NCI-H524 treated with DMSO at 0.1 percent for 48 hours (cell line): Measurements from ENCODE around the gene NECAB3.

ENCODE experiments used
- DNase-seq: peaks from one replicate; lab custom pipeline; 2025; lab: John Stamatoyannopoulos, UW

The NECAB3 gene

DNA sequence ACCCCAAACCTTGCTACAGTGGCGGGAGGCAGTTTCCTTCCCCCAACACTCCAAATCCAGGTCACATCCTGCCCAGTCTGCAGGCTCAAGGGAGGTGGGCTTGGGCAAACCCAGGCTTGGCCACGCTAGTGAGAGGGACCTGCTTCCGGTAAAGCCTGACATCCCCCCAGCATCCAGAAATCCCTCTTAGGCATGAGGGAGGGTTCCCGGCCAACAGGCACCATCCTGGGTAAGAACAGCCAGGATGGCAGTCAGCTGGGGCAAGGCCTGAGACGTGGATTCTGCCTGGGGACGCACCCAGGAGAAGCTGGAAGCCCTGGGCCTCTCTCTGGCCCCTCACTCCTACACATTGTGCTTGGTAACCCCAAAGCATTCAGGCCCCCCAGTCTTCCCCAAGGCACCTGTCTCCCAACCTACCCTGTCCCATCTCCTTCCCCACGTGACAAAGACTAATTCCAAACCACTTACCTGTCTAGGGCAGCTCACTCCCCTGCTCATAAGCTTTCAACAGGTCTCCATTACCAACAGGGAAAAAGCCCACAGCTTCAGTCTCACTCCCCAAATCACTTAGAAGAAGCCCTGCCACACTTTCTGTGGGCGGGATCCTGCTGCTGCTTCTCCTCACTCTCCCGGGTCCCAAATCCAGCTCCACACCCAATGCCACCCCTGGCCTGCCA lies 10.0 kb downstream of the NECAB3 start:
- no peak for DNase-seq

DNA sequence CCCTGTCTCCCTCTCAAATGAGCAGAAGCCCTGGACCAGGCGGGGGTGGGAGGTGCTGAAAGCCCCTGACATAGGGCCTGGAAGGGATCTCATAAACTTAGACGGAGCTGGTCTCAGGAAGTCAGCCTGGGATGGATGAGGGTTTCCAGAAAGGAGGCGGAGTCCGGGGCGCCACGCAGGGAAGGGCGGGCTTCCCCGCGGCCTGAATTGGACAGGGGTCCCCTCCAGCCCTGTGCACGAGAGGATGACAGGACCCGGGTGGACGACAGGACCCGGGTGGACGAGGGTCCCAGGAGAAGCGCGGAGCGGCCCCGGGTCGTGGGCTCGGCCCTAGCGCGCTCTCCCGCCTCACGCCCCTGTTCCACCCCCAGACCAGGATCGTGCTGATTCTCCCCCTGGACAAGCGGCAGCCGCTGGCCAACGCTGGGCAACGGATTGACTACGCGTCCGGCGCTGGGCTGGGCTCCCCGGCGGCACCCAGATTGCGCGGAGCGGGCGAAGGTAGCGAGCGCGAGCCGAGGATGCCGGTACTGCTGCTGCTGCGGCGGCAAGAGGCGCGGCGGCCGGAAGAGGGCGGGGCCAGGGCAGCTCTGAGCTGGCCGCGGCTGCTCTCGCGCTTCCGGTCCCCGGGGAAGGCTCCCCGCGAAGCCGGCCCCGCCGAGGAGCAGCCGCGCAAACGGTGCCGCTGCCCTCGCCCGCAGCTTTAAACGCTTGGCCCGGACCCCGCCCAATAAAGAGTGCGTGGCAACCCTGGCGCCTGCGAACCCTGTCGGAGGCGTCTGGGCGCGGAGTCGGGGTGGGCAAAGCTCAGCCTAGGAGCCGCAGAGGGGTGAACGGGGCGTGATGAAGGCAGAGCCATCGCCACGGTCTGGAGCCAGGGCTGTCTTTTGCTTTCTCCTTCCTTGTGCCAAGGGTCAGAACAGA lies 10.8 kb downstream of the NECAB3 start:
- peak; percentile 43 for DNase-seq

DNA sequence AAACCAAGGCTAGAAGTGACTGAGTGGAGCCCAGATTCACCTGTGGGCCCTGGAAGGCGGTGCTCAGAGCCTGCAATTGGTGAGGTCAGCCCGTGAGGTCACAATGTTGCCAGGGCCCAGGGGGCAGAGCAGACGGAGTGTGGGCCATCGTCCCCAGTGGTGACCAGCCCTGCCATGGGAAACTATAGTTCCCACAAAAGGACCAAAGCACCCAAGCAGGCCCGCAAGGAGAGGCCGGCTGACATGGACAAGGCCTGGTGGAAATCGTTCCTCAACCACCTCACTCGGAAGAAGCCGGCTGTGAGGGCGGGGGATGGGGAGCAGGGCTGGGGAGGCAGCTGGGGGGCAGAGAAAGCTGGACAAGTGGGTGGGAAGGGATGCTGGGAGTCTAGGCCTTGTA lies 12.1 kb downstream of the NECAB3 start, which contains the start of gene C20orf144:
C20orf144 (plus strand) TSS at position 156 of the 400 bp plus-strand sequence; CDS start at position 175, 19 bp downstream.
- DNase-seq = no peak

DNA sequence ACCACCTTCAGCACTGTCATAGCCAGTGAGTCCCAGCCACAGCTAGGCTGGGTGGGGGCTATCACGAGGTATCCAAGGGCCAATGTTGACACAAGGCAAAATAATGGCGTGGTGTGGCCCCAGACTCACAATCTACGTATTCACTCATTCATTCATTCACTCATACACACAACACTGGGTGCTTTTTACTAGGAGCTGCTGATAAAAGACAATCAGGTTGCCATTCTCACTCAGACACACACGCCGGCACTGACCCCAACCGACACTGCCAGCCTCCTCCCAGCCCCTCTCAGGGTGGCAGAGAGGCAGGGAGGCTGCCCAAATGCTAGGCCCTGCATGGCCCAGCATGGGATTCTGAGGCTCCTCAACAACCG lies 13.6 kb downstream of the NECAB3 start:
- no peak for DNase-seq

DNA sequence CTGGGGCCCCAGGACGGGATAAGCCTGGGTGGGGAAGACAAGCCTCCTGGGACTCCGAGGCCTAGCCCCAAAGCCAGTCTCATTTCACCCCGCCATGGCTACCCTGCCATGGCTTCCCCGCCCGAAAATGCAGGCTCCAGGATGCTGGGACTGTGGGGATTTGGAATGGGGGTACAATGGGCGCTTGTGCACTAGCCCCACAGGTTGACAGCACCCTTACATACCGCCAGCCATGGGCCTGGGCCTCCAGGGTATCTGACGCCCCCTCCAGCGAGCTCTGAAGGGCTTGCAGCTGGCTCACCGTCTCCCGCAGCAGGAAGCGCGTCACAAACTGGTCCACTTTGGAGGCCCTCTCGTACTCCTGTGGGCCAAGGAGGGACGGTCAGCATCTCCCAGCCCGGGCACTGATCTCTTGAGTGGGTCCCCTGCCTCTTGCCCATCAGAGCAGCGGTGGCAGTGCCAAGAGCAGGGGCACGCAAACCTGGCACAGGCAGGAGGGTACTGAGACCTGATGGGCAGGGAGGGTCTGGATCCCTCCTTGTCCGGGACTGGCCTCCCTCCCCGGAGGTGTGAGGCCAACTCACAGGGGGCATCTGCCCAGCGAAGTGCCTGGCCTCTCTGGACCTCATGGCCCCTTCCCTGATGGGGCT lies 14.1 kb downstream of the NECAB3 start:
- DNase-seq = no peak

DNA sequence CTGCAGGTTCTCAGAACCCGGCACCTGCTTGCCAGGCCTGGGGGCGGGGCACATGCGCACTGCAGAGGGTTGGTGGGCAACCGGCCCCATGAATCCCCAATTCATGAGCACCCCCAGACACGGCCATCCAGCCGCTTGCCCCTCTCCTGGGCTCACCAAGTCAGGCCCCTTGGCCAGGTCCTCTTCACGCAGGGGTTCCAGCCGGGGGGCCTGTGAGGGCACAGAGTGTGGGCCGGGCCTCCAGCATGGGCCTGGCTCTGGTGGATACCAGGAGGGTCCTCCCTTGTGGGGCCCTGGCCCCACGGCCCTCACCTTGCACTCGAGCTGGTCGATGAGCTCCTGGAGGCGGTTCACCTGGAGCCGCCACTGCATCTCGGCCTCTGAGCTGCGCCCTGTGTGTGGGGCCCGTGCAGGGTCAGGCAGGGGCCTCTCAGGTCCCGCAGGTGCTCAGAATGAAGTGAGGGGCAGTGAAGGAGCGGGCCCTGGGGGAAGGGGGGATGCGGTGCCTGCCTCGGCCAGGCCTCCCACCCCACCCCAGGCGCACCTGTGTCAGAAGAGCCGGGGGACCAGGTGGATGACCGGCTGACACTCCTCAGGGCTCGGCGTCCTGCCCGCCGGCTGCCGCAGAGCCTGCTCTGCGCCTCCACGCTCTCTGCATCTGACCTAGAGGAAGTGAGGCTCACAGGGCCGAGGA lies 14.7 kb downstream of the NECAB3 start:
- no peak for DNase-seq

DNA sequence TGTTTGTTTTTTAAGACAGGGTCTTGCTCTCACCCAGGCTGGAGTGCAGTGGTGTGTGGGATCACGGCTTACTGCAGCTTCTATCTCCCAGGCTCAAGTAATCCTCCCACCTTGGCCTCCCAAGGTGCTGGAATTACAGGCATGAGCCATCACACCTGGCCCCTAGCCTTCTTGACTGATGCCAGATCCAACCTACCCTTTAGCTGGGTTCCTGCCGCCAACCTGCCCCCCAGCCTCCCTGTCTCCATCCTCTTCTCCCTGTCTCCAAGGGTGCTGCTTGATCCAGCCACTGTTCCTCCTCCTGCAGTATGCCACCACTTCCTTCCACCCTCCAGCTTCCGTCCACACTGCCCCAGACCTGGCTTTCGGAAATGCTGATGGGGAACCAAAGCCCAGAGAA lies 15.3 kb downstream of the NECAB3 start:
- DNase-seq = no peak

DNA sequence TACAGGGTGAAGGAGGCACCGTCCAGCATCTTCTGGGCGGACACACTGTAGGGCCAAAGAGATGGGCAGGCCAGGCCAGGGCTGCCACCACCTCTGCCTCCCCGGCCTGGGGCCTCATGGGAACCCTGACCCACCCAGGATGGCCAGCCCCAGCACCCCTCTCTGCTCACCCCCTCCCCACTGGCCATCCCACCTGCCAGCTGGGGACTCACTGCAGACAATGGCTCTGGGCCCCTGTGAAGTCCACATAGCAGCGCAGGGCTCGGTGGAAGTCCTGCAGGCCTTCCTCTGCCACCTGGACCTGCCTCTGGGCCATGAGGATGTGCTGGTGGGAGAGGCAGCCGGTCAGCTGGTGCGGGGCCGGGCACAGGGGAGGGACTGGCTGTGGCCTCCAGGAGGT lies 15.7 kb downstream of the NECAB3 start:
- DNase-seq = no peak

DNA sequence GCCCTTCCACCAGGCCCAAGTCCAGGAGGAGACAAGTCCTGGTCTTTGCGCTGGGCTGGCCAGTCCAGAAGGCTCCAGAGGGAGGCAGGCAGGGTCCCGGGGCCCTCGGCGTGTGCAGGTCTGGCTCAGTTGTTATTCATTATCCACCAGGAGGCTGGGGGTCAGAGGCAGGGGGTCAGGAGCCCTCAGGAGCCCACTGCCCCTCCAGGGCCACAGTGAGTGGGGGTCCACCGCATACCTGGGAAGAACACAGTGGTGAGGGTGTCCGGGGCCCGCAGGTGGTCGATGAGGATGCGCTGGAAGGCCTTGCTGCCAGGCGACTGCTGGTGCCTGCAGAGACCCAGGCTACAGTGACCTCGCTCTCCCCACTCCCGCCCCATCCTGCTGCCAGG lies 16.5 kb downstream of the NECAB3 start:
- no peak for DNase-seq

DNA sequence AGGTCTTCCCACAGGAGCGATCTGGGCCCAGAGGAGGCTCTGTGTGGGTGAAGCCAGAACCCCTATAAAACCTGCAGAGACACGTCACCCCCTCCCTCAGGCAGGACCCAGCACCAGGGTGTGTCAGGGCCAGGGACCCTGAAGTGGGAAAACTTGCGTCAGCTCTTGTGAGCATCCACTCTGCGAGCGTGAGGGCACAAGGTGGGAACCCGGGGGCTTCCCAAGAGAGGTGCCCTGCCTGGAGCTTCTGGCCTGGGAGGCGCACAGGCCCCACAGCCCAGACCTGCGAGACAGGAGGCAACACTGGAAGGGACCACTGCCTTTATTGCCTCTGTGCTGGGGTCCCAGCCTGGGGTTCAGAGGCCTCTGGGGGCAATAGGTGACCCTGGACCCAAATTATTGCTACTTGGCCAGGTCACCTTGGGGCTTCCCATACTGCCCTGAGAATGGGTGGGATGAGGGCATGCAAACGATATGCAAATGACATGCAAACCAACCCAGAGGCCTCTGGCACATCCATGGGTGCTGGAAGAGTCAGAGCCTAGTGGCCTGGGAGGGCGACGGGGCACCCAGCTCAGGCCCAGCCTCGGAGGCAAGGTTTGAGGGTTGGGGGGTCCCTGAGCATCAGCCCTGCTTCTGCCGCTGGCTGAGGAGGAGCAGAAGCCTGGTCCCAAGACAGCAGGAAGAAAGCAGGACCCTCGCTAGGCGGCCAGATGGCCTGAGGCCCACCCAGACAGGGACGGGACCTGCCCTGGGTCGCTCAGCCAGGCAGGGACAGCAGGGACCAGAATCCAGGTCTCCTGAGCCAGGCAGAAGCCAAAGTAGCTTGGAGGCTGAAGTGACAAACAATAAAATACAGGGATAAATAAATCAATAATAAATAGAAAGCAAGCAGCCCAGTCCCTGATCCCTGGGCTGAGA lies 17.2 kb downstream of the NECAB3 start:
- no peak for DNase-seq

DNA sequence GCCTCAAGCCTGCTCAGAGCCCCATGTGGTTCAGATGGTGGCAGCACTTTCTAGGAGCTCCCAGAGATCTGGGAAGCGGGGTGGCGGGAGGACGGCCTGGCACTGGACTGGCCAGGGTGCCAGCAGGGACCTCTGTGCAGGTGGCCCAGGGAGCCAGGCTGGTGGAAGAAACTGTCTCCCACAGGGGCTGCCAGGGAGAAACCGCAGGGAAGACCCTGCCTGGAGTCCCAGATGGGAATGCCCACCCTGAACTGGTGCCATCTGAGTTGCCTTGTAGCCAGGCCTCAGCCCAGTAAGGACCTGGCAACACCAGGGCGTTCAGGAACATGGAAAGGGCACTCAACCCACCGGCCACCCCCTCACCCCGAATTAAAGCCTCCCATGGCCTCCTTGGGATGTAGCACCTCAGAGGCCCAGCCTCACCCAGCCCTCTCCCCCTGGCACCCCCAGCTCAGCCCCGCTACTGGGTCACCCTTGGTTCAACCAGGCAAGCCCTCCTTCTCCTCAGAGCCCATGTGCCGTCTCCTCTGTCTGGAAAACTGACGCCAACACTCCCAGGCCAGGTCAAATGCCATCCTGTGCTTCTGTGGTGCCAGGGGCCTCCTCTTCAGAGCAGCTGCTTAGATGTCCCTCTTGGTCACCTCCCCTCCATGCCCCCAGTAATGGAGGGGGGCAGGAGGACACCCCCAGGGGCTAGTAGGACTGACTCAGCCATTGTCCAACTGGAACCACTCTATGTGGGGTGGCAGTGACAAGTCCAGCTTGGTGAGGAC lies 18.0 kb downstream of the NECAB3 start:
- DNase-seq = no peak

DNA sequence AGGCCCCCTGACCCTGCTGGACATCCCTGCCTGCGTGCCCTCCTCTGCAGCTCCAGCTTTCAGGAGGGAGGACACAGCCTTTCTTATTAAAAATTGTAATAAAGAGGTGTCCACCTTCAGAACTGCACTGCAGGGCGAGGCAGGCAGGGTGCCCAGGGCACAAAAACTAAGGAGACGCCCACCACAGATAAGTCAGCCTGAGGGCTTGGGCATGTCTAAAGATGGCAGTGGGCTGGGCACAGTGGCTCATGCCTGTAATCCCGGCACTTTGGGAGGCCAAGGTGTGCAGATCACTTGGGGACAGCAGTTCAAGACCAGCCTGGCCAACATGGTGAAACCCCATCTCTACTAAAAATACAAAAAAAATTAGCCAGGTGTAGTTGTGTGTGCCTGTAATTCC lies 19.1 kb downstream of the NECAB3 start:
- DNase-seq = no peak

DNA sequence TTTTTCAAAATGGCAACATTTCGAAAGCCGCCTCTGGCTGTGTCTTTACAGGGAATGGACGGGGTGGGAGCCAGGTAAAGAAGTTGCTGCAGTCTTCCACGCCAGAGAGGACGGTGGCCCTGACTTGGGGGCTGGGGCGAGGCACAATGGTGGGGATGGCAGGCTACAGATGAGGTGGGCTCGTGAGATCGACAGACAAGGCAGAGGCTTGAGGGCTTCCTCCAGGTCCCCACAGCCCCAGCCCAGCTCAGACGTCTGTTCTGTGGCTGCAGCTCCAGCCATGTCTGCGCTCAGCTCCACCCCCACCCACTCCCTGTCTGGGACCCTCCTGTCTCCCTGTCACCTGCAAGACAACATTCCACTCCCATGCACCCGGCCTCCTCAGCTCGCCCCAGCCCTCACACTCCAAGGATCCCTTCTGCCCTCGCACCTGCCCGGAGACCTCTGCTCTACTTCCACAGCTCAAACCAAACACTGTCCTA lies 19.5 kb downstream of the NECAB3 start:
- no peak for DNase-seq

DNA sequence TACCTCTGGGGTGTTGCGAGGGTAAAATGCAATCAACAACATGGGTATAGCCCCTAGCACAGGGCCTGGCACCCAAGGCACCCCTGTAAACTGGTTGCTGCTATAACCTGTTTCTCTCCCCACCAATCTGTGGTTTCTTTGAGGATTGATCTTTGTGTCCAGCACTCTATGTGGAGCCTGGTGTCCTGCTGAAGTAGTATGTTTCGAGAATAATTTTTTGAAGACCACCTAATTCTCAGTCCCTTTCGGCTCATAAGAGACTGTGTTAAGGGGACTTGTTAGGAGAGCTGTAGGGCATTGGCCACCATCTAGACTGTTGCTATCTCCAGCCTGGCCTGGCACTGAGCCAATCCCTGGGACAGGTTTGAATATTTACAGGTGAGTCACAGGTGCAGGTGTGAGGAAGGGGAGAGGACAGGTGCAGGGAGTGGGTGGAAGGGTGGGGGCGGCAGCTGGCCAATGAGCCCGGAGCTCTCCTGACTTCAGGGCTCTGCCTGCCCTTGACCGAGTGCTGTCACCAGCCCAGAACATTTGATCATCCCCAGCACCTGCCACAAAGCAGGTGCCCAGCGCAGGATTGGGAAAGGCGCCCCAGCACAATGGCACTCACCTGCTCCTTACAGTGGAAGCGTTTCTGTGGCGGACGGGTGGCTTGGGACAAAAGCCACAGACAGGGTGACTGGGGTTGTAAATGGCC lies 20.2 kb downstream of the NECAB3 start:
- no peak for DNase-seq

DNA sequence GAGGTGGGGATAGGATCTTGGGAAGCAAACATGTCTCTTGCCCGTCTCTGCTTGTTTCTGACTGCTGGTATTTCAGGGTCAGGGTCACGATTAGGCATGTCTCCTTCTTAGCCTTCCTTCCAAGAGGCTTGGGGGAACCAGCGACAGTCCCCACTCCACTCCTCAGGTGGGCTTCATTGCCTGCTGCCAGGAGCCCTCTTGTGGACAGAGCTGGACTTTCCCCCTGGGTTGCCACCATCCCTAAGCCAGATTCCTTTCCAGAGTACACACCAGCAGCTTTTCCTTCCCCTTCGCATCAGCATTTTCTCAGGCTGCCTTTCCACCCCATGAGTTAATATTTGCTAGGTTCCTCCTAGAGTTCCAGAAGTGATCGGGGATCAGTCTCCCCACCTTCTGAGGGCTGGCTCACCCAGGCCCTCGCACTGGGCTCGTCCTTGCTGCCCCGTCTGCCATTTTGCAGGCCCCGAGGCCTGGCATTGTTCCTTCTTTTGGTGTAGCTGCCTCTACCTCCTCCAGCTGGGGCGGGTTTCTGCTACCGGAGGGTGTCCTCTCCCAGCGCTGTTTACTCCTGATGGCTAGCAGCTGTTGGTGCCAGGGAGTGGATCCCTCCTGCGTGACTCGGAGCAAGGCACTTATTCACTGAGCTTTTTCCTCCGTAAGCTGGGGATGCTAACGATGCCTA lies 20.9 kb downstream of the NECAB3 start:
- DNase-seq = peak; percentile 37

DNA sequence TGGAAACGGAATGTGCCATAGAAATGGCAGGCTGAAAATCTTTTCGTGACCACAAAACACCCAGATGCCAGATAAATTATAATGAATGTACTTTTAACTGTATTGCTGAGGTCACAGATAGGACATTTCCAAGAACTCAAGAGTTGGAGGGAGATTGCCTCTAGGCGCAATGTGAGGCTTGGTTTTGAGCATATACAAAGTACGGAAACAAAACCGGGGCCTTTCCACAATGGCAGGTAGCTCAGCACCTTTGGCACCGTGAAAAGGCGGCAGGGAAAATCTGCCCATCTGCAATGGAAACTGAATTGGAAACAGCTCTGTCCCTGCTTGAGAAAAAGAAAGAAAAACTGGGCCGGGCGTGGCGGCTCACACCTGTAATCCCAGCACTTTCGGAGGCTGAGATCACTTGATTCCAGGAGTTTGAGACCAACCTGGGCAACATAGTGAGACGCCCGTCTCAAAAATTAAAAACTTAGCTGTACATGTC lies 22.6 kb downstream of the NECAB3 start:
- DNase-seq = no peak

DNA sequence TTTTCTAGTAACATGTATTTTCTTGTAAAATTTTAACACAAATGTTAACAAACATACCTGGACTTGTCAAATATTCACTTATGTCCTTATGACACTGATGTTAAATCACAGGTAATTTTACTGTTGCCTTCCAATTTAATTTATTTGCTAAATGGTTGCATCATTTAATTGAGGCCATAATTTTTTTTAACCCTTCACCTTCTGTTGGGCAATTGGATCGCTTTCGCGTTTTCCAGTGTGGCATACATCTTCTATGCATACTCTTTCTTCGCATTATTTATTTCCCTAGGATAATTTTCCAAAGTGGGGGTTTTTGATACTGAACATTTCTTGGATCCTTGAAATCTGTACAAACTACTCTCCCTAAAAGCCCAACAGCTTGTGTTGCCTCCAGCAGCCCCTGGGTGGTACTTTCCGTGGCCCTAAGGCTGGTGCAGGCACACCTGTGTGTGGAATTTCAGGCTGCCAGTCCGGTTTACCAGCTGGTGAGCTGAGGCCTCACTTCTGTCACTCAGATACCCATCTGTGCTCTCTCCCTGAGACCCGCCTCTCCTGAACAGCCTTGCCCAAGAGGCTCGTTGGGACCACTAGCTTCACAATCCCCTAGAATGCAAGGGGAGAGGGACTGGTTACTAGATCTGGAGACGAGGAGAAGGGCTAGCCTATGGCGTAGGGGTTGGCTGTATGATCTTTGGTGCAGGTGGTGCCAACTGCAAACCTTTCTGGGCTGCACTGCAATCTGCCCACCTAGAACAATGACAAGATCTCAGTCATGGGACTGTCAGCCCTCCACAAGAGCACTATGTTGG lies 23.3 kb downstream of the NECAB3 start:
- DNase-seq = peak; percentile 93
